Measurements from ENCODE around the gene NFX1. TPM values are rescaled to one million over a fixed set of nuclear protein-coding genes. Genes with fewer than 3 reads are reported as not detected.
A peak's percentile ranks its signal among the peaks of the same experiment; 100 is the strongest.

Gene NFX1
- total and polyA plus RNA-seq, 9 of the 15 experiments (the other 6 are each of a cell fraction or from before 2014, with no cell fraction given) = 8.8 to 38.9 (median 26.8) TPM

DNA sequence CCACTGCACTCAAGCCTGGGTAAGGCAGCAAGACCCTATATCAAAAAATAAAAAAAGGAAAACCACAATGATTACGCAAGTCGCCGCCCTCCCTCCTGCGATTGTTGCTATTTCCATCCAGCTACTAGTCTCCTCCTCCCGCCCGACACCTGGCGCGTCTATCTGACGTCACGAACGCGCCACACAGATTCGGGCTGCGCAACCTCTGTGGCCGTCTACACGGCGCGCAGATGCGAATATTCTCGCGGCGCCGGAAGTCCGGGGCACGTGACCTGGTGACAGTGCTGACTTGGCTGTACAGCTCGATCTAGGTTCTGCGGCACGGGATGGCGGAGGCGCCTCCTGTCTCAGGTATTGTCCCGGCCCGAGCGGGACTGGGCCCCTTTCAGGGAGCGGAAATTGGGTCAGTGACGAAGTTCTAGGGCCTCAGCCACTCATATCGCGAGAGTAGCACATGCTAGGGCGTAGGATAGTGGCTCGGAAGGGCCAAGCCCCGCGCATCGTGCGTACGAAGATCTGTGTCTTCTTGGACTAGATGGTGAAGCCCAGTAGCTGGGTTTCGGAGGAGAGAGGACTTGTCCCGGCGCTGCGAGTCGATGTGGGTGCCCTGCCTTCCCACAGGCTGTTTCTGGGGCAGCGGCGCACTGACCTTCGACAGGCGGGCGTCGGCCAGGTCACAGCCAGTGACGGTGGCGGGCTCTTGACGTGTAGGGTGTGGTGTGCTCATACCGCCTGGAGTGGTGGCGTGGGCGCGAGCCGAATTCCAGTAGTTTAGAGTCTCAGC, at the start of gene NFX1 (continued):
- TF ChIP-seq, protein P1, sequence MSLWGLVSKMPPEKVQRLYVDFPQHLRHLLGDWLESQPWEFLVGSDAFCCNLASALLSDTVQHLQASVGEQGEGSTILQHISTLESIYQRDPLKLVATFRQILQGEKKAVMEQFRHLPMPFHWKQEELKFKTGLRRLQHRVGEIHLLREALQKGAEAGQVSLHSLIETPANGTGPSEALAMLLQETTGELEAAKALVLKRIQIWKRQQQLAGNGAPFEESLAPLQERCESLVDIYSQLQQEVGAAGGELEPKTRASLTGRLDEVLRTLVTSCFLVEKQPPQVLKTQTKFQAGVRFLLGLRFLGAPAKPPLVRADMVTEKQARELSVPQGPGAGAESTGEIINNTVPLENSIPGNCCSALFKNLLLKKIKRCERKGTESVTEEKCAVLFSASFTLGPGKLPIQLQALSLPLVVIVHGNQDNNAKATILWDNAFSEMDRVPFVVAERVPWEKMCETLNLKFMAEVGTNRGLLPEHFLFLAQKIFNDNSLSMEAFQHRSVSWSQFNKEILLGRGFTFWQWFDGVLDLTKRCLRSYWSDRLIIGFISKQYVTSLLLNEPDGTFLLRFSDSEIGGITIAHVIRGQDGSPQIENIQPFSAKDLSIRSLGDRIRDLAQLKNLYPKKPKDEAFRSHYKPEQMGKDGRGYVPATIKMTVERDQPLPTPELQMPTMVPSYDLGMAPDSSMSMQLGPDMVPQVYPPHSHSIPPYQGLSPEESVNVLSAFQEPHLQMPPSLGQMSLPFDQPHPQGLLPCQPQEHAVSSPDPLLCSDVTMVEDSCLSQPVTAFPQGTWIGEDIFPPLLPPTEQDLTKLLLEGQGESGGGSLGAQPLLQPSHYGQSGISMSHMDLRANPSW (CRISPR knock-in tag; IDR thresholded peaks at IDR 0.05) = no peak
- TF ChIP-seq ZFPM2 (CRISPR knock-in tag; IDR thresholded peaks at IDR 0.05) (no peak), POLR2A (conservative IDR thresholded peaks at IDR 0.05) (peak; percentile 93), NFE2L1 (tag; IDR thresholded peaks at IDR 0.05; ENCODE audit: borderline replicate concordance, low read depth) (no peak), ZNF384 (IDR thresholded peaks at IDR 0.05; ENCODE audit: low read depth, low read length) (peak; percentile 7; the same call in 1 of the 2 replicates), ZNF511 (CRISPR knock-in tag; IDR thresholded peaks at IDR 0.05) (peak; percentile 31; the same call in 1 of the 2 replicates), PRMT5 (CRISPR knock-in tag; IDR thresholded peaks at IDR 0.05) (no peak), CC2D1A (IDR thresholded peaks at IDR 0.05) (no peak; the same call in 1 of the 2 replicates), BRCA1 (IDR thresholded peaks at IDR 0.05) (no peak), BRCA1 (CRISPR knock-in tag; IDR thresholded peaks at IDR 0.05) (no peak), HDAC1 (IDR thresholded peaks at IDR 0.05) (peak in 1 of 2 experiments; percentile 91; a peak in 2 of 4 replicates), ZNF696 (CRISPR knock-in tag; conservative IDR thresholded peaks at IDR 0.05) (no peak), BCL6 (CRISPR knock-in tag; IDR thresholded peaks at IDR 0.05) (no peak), ZNF347 (CRISPR knock-in tag; IDR thresholded peaks at IDR 0.05; ENCODE audit: low read depth) (no peak), POLR2AphosphoS2 (IDR thresholded peaks at IDR 0.05; ENCODE audit: low read length) (peak; percentile 36; the same call in 1 of the 2 replicates), FUS (optimal IDR thresholded peaks at IDR 0.05; ENCODE audit: low read depth, low read length) (no peak), GABPA (tag; conservative IDR thresholded peaks at IDR 0.05; ENCODE audit: low read depth) (peak; percentile 93), EGR1 (conservative IDR thresholded peaks at IDR 0.05) (peak; percentile 92), CSDE1 (IDR thresholded peaks at IDR 0.05) (peak in 1 of 2 experiments; percentile 81; a peak in 2 of 4 replicates), ARHGAP35 (IDR thresholded peaks at IDR 0.05; ENCODE audit: partially characterized antibody) (no peak), E2F4 (CRISPR knock-in tag; IDR thresholded peaks at IDR 0.05; ENCODE audit: low read depth) (no peak; the same call in 1 of the 2 replicates), MEF2D (tag; conservative IDR thresholded peaks at IDR 0.05; ENCODE audit: low read depth) (peak; percentile 94), GTF2F1 (IDR thresholded peaks at IDR 0.05; ENCODE audit: low read depth, low read length) (no peak)
- TF ChIP-seq, protein P2, sequence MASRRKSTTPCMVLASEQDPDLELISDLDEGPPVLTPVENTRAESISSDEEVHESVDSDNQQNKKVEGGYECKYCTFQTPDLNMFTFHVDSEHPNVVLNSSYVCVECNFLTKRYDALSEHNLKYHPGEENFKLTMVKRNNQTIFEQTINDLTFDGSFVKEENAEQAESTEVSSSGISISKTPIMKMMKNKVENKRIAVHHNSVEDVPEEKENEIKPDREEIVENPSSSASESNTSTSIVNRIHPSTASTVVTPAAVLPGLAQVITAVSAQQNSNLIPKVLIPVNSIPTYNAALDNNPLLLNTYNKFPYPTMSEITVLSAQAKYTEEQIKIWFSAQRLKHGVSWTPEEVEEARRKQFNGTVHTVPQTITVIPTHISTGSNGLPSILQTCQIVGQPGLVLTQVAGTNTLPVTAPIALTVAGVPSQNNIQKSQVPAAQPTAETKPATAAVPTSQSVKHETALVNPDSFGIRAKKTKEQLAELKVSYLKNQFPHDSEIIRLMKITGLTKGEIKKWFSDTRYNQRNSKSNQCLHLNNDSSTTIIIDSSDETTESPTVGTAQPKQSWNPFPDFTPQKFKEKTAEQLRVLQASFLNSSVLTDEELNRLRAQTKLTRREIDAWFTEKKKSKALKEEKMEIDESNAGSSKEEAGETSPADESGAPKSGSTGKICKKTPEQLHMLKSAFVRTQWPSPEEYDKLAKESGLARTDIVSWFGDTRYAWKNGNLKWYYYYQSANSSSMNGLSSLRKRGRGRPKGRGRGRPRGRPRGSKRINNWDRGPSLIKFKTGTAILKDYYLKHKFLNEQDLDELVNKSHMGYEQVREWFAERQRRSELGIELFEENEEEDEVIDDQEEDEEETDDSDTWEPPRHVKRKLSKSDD (conservative IDR thresholded peaks at IDR 0.05; ENCODE audit: low read length) = no peak

Measured in K562 (cell line).